Dedifferentiated amniotic fluid mesenchymal stem cell (primary cell): ENCODE data around the gene IGSF23.
"Not testable (repeated sequence)": the region's sequence is repeated elsewhere in the genome, so short reads cannot be mapped to it uniquely, and the experiment has no call there.

ENCODE experiments used
- DNase-seq: peaks from one replicate; pipeline ENCODE4 v3.0.0-alpha.2; 2016; ENCODE audit errors: extremely low spot score

IGSF23 gene

GRCh38 chr19:44666852-44667556 is 53.6 kb downstream of the IGSF23 start:
- DNase-seq = no peak

DNA sequence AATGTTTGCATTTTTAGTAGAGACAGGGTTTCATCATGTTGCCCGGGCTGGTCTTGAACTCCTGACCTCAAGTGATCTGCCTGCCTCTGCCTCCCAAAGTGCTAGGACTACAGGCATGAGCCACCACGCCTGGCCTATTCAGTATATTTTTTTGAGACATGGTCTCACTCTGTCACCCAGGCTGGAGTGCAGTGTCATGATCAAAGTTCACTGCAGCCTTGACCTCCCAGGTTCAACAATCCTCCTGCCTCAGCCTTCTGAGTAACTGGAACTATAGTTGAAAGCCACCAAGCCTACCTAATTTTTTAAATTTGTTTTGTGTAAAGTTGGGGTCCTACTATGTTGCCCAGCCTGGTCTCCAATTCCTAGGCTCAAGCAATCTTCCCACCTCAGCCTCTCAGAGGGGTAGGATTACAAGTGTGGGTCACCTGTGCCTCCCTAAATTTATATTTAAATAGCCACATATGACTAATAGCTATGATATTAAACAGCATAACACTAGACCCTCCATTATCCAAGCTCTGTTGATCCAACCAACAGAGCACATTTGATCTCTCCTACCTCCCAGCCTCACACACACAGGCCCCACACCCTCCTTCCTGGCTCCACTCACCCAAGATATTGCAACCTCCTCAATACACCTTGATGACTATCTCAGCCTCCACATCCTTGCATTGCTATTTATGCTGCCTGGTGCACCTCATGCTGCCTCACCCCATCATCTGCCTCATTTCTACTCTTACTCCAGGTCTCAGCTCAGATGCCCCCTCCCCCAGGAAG is 55.8 kb downstream of the IGSF23 start:
- no peak for DNase-seq

- not testable (repeated sequence) for DNase-seq
Observed at GRCh38 chr19:44670027-44670426, 56.7 kb downstream of the IGSF23 start.

DNA sequence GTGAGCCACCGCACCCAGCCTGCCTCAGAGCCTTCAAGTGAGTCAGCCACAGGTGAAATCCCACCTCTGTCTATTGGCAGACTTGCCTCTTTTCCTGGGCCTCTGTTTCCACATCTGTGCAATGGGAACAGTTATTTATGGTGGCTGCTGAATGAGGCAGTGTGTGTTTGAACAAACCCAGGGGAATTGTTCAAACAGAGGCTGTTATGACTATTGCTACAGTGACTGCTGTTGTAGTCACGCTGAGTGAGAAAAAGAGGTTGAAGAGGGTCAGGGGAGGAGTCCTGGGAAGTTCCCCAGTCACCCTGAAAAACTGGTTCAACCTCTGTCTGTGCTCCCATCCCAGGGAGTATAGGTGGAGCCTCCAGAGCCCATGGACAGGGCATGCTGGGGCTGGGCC is 58.0 kb downstream of the IGSF23 start, which contains the start of gene CEACAM19:
Gene CEACAM19 (plus strand): TSS at position 83 of the 400 bp plus-strand sequence. CDS start 450 bp downstream, outside the sequence.
- DNase-seq = no peak

DNA sequence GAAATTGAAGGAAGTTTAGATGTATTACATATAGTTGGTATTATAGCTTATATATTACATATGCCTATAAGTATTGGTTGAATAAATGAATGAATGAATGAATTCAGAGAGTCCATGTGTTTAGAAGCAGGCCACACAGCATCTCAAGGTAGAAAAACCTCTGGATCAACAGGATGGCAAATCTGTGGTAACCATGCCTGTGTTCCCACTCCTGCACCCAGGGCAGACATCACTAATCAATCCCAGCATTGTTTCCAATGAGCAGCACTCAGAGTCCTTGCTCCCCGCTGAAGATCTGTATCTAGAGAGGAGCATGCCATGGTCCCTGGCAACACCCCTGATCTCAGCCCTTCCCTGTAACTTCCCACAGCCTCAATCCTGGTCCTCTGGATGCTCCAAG is 58.9 kb downstream of the IGSF23 start:
- no peak for DNase-seq

- no peak for DNase-seq
Observed at GRCh38 chr19:44673510-44673909, 60.1 kb downstream of the IGSF23 start.

DNA sequence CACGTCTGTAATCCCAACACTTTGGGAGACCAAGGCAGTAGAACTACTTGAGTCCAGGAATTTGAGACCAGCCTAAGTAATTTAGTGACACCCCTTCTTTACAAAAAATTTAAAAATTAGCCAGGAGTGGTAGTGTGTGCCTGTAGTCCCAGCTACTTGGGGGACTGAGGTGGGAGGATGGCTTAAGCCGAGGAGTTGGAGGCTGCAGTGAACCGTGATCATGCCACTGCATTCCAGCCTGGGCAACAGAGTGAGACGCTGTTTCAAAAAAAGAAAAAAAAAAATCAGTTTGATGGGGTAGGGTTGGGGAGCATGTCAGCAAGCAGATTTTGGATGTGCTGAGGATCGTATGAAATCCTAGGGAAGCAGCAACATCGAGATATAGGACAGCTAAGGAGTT is 62.2 kb downstream of the IGSF23 start:
- DNase-seq = no peak

DNA sequence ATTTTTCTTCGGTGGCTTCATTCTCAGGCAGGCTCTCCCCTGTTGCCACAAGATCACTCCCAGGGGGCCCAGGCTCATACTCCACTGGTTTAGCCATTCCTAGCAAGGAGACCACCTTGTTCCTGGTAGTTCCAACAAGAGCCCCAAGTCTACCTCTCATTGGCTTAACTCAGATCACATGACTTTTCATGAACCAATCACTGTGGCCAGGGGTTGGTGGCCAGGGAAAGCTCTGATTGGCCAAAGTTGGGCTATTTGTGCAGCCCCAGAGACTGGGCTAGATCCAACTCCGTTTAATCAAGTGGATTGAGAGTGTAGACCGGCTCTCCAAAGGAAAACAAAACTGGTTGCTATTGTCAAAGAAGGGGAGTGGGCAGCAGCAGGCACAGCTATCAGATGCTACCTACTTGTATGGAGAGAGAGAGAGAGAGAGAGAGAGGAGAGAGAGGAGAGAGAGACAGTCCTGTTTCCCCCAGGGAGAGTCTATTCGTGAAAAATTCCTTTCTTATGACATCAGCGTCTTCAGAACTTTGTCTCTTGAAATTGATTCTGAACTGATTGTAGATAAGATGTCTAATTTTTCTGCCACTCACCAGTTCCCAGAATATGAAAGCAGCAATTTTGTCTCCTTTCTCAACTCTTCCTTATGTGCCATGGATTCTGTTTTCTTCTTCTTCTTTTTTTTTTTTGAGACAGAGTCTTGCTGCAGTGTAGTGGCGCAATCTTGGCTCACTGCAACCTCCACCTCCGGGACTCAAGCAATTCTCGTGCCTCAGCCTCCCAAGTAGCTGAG is 63.9 kb downstream of the IGSF23 start:
- peak; percentile 43 for DNase-seq

GRCh38 chr19:44680536-44680935 is 67.2 kb downstream of the IGSF23 start:
- no peak for DNase-seq

GRCh38 chr19:44681992-44682790 is 68.8 kb downstream of the IGSF23 start:
- no peak for DNase-seq

GRCh38 chr19:44682807-44683206 is 69.4 kb downstream of the IGSF23 start:
- DNase-seq = no peak

DNA sequence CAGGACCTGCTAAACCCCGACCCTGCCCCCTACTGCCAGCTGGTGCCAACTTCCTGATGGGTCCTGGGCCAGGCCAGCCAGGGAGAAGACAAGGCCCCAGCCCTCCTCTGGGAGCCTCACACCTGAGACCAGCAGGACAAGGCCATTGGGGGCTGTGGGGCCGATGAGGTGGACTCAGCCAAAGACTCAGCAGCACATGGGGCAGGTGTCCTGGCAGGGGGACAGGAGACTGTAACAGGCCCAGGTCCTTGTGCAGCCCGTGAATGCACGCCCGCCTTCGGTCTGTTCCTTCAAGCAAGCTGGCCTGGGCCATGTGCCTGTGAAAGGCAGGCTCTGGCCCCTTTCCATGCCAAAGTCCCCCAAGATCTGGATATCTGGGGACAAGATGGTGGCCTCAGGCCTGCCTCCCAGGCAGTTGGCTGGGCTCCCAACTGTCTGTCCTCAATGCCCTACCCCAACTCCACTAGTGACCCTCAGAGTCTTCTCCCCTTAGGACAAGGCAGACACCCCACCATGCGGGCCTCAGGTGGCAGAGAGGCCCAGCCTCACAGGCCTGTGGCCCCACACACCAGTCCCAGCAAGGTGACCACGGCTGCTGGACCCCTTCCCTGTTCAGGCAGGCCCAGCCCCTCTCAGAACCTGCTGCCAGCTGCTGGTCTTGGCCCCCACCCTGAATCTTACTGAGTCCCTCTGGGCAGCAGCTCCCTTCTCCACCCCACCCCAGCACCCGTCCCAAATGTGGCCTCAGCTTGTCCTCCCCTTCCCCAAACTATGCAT is 70.3 kb downstream of the IGSF23 start:
- no peak for DNase-seq

- DNase-seq = not testable (repeated sequence)
Observed at GRCh38 chr19:44684396-44684795, 71.0 kb downstream of the IGSF23 start.

DNA sequence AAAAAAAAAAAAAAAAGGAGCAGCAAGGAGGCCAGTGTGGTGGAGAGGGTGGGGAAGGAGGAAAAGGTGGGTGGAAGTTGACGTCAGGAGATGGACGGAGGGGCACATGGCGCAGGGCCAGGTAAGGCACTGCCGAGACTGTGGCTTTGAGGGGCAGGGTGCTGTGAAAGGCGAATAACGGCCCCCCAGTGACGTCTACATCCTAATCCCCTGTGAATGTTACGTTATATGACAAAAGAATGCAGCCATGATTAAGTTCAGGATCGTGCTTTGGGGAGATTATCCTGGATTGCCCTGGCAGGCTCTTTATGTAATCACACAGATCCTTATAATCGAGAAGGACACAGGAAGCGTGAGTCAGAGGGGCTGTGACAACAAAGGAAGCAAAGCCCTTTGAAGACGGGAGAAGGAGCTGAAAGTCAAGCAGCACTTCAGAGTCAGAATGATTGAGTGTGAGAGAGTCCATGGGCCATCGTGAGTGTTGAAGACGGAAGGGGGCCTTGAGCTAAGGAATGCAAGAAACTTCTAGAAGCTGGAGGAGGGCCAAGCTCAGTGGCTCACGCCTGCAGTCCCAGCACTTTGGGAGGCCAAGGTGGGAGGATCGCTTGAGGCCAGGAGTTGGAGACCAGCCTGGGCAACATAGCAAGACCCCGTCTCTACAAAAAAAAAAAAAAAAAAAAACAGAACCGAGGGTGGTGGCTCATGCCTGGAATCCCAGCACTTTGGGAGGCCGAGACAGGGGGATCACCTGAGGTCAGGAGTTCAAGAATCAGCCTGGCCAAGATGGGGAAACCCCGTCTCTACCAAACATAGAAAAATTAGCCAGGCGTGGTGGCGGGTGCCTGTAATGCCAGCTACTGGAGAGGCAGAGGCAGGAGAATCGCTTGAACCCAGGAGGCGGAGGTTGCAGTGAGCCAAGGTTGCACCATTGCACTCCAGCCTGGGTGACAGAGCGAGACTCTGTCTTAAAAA is 71.8 kb downstream of the IGSF23 start:
- peak; percentile 93 for DNase-seq

GRCh38 chr19:44685877-44686276 is 72.5 kb downstream of the IGSF23 start:
- no peak for DNase-seq
